Neural crest cell (in vitro differentiated cells): ENCODE results near the gene TCAIM. TPM values are rescaled to one million over a fixed set of nuclear protein-coding genes. Genes with fewer than 3 reads are reported as not detected.

ENCODE experiments used
- DNase-seq: peaks from one replicate; pipeline ENCODE4 v3.0.0; 2021; ENCODE audit warnings: low read depth, mixed read lengths, low spot score
- H3K27ac Mint-ChIP-seq: one replicate; pipeline ENCODE4 v1.8.0; 2021; ENCODE audit warnings: mild to moderate bottlenecking, mixed read lengths; ENCODE audit not compliant: unreplicated experiment
- H3K27me3 Mint-ChIP-seq: 2 replicates; pipeline ENCODE4 v1.8.0; 2021; ENCODE audit warnings: low read depth, mild to moderate bottlenecking, mixed read lengths
- H3K36me3 Mint-ChIP-seq: 2 replicates; pipeline ENCODE4 v1.8.0; 2021; ENCODE audit warnings: low read depth, mild to moderate bottlenecking, mixed read lengths
- H3K4me1 Mint-ChIP-seq: 2 replicates; pipeline ENCODE4 v1.8.0; 2021; ENCODE audit warnings: mixed read lengths
- H3K4me3 Mint-ChIP-seq: one replicate; pipeline ENCODE4 v1.8.0; 2021; ENCODE audit warnings: mild to moderate bottlenecking, mixed read lengths
- H3K9me3 Mint-ChIP-seq: 2 replicates; pipeline ENCODE4 v1.8.0; 2021; ENCODE audit warnings: mixed read lengths
- total RNA-seq: library from RNA; stranded (reverse); gene quantifications from 2 replicates; pipeline ENCODE4 v1.2.1, GENCODE V29; 2021
- TF ChIP-seq, protein P1 (sequence below): fragments of 200-600 bp; sonication (generic); conservative IDR thresholded peaks from 2 replicates; pipeline ENCODE4 v1.5.0; 2021; ENCODE audit warnings: antibody characterized with exemption, mild to moderate bottlenecking

TCAIM gene
- total RNA-seq, 1 donor from 2014 or later: 25.3 TPM

DNA sequence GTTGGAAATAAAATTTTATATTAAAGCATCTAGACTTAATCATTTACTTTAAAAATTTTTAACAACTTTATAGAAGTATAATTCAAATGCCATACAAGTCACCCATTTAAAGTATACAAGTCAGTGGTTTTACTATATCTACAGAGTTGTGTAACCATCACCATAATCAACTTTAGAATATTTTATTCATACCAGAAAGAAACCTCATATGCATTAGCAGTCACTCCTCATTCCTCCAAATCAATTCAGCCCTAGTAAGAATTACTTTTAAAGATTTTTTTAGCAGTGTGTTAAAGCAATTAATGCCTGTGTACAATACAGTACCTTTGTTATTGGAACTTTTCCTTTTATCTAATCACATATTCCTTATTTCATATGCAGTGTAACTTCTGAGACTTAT lies 14.0 kb upstream of the TCAIM start:
- Mint-ChIP-seq H3K4me1 (no peaks in the 10 kb centered on the region), H3K36me3 (no peaks in the 10 kb centered on the region), H3K9me3 (no peaks in the 10 kb centered on the region), H3K4me3 (no peak overlapping the region), H3K27ac (no peak overlapping the region), H3K27me3 (peaks cover 31% of the 10 kb centered on the region)
- DNase-seq: no peak
- TF ChIP-seq, protein P1, sequence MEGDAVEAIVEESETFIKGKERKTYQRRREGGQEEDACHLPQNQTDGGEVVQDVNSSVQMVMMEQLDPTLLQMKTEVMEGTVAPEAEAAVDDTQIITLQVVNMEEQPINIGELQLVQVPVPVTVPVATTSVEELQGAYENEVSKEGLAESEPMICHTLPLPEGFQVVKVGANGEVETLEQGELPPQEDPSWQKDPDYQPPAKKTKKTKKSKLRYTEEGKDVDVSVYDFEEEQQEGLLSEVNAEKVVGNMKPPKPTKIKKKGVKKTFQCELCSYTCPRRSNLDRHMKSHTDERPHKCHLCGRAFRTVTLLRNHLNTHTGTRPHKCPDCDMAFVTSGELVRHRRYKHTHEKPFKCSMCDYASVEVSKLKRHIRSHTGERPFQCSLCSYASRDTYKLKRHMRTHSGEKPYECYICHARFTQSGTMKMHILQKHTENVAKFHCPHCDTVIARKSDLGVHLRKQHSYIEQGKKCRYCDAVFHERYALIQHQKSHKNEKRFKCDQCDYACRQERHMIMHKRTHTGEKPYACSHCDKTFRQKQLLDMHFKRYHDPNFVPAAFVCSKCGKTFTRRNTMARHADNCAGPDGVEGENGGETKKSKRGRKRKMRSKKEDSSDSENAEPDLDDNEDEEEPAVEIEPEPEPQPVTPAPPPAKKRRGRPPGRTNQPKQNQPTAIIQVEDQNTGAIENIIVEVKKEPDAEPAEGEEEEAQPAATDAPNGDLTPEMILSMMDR: no peak

DNA sequence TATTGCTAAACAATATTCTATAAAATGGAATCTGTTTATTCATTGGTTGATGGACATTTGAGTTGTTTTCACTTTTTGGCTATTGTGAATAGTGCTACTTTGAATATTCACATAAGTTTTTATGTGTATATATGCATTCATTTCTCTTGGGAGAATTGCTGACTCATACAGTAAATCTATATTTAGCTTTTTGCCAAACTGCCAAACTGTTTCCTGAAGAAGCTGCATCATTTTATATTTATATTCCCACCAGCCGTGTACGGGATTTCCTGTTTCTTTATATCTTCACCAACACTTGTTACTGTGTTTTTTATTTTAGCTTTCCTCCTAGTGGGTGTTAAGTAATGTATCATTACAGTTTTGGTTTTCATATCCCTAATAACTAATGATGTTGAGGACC lies 12.5 kb upstream of the TCAIM start:
- Mint-ChIP-seq H3K27me3 (peaks cover 33% of the 10 kb centered on the region), H3K4me1 (no peaks in the 10 kb centered on the region), H3K4me3 (no peak overlapping the region), H3K27ac (no peak overlapping the region), H3K36me3 (no peaks in the 10 kb centered on the region), H3K9me3 (no peaks in the 10 kb centered on the region)
- DNase-seq: no peak
- TF ChIP-seq, protein P1: no peak

DNA sequence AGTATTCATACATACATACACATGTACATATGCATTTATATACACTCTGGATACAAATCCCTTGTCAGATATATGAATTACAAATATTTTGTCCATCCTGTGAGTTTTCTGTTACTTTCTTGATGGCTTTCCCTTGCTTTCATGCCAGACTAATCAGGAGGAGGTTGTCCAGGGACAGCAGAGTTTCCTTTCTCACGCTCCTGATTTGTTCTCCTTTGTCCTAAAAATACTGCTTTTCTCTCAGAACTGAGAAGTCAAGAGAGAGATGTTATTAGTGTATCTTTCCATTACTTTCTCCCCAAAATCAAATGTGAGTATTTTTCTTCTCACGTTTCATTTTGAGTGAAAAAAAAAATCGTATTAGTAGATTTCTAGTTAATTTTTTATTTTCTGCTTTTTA lies 12.1 kb upstream of the TCAIM start:
- Mint-ChIP-seq H3K27me3 (peaks cover 28% of the 10 kb centered on the region), H3K27ac (no peak overlapping the region), H3K36me3 (no peaks in the 10 kb centered on the region), H3K9me3 (no peaks in the 10 kb centered on the region), H3K4me1 (no peaks in the 10 kb centered on the region), H3K4me3 (no peak overlapping the region)
- TF ChIP-seq, protein P1: no peak
- no peak for DNase-seq

DNA sequence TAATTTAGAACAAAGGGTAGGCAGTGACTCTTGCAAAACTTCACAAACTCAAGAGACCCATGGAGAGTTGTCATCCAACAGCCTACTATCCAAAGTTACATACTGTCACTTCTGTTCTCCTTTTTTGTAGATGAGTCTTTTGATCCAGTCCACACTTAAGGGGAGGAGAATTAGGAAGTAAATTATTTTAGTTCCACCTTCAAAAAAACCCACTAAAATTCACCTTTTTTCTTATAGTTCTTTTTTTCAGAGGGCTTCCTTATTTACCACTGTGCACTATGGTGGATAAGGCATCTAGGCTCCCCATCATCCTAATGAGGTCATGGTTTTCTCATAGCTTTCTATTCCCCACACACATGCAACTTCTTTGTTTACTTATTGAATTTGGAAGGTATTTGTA lies 8.6 kb upstream of the TCAIM start:
- TF ChIP-seq, protein P1: no peak
- H3K4me1 Mint-ChIP-seq: no peaks in the 10 kb centered on the region

DNA sequence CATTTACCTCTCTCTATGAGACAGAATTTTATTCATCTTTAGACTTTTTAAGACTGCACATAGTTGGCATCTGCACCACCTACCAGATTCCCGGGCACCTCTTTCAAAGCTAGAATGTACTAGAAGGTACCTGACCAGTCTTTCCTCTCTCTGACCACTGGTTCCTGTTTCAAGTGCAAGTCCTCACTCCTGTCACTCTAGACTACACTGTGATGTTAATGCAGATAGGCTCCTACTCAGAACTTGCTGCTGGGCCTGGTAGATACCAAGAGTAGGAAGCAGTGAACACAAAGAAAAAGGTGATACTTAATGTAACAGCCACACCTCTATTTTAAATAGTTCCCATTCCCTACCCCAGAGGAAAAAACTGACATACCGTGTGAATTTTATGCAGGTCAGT lies 8.1 kb upstream of the TCAIM start:
- DNase-seq: no peak
- Mint-ChIP-seq H3K27me3 (peaks cover 18% of the 10 kb centered on the region), H3K4me1 (no peaks in the 10 kb centered on the region), H3K36me3 (no peaks in the 10 kb centered on the region), H3K4me3 (no peak overlapping the region), H3K9me3 (no peaks in the 10 kb centered on the region), H3K27ac (no peak overlapping the region)
- TF ChIP-seq, protein P1: no peak

More for the DNA sequence above, 8.6 kb upstream of the TCAIM start:
- H3K9me3 Mint-ChIP-seq: no peaks in the 10 kb centered on the region
- H3K36me3 Mint-ChIP-seq: no peaks in the 10 kb centered on the region
- DNase-seq: no peak
- no peak overlapping the region for H3K27ac Mint-ChIP-seq
- no peak overlapping the region for H3K4me3 Mint-ChIP-seq
- peaks cover 20% of the 10 kb centered on the region for H3K27me3 Mint-ChIP-seq

DNA sequence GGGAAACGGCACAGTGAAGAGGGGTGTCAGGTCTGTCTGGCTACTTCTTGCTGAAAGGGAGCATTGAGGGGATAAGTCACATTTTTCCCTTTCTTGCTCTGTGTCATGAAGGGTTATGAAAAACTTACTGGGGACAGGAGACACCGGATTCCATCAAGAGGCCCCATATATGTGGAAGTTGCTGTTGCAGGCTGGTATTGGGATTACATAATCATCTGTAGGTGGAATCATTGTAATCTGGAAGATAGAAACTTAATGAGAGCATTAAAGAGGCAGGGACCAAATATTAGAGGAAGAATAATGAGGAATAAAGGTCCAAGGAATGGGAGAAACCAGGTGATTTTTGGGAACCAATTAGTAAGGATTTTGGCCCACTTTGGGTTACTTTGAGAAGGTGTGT lies 4.2 kb upstream of the TCAIM start:
- peaks cover 17% of the 10 kb centered on the region for H3K27me3 Mint-ChIP-seq
- H3K27ac Mint-ChIP-seq: no peak overlapping the region
- H3K4me1 Mint-ChIP-seq: peaks cover 16% of the 10 kb centered on the region
- H3K4me3 Mint-ChIP-seq: no peak overlapping the region
- H3K9me3 Mint-ChIP-seq: no peaks in the 10 kb centered on the region
- DNase-seq: no peak
- H3K36me3 Mint-ChIP-seq: no peaks in the 10 kb centered on the region
- TF ChIP-seq, protein P1: no peak
